GM18498 (cell line): Measurements from ENCODE around the gene C6orf89.
"Not testable (repeated sequence)": the region's sequence is repeated elsewhere in the genome, so short reads cannot be mapped to it uniquely, and the experiment has no call there.

Experiments used
- ATAC-seq: cut with Tn5 transposase; IDR thresholded peaks from one replicate; pipeline ENCODE4 v1.9.1; 2021; ENCODE audit warnings: mild to moderate bottlenecking, moderate library complexity; ENCODE audit not compliant: unreplicated experiment

The C6orf89 gene

GRCh38 chr6:36920049-36920448 is 34.3 kb downstream of the C6orf89 start:
- ATAC-seq: no peak

GRCh38 chr6:36920546-36920945 is 34.8 kb downstream of the C6orf89 start:
- no peak for ATAC-seq

DNA sequence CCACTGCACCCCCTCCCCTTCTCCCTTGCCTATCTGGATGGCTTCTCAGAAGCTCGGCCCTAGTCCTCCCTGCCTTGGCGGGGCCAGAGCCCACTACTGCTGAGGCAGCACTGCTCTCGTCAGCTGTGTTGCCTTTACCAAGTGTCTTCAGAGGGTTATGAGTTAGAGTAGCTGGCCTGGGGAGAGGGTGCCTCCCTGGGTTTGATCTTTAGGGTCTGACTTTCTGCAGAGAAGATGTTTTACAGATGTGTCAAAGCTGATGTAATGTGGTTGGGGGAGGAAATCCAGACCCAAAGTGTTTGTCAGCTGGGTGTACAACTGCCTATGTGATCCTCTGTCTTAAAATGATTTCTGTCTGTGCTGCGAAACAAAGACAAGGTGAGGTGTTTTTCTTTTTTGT is 38.4 kb downstream of the C6orf89 start:
- no peak for ATAC-seq

- no peak for ATAC-seq
These were observed 39.1 kb downstream of the C6orf89 start for GRCh38 chr6:36924778-36925374.

DNA sequence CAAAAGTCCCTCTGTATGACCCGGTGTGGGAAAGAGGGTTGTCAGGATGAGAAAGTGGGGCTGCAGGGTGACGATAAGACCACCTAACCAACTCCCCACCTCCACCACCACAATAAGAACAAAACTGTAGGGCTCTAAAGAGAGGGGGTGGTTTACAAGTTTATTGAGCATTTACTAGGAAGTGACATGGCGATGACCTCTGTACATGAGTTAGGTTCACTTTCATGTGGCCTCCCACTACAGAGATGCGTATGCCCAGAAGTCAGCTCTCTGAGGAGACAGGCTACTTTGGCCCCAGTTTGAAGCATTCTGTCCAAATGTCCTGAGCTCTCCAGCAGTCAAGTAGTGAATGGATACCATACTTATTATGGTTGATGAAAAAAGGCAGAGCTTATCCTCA is 40.1 kb downstream of the C6orf89 start:
- no peak for ATAC-seq

GRCh38 chr6:36926708-36927513 is 41.2 kb downstream of the C6orf89 start:
- ATAC-seq: no peak

DNA sequence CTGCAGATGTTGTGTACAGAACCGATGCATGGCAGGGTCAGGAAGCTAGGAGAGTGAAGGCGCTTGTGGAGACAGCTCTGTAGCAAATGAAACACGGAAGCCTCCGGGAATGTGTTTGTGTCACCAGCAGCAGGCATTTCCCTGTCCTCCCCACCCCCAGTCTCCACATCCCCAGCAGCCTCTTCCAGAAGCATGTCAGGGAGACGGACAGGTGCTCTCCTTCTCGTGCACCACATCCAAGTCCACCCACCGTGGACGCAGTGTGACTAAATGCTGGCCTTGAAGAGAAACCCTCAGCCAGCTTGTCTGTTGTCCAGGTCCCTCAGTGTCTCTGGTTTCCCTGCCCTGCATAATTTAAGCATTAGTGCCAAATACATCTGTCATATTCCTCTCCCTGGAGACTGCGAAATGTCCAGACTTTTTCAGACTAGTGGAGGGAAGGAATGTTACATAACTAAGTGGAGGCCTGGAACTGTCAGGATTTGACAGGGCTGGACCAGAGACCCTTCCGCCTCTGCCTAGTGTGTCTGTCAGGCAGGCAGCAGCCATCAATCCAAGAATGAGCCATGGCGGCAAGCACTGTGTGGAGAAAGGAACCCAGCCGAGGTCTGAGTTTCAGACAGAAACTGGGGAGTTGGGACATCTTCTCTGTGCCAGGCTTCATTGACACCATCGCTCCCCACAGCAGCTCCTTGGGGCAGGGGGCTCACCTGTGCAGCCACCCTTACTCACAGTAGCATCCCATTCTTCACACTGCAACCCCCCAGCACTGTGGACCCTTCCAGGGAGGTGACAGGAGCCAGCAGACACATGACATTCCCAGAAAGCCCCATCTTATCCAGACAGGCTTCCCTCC is 42.2 kb downstream of the C6orf89 start:
- ATAC-seq: no peak

DNA sequence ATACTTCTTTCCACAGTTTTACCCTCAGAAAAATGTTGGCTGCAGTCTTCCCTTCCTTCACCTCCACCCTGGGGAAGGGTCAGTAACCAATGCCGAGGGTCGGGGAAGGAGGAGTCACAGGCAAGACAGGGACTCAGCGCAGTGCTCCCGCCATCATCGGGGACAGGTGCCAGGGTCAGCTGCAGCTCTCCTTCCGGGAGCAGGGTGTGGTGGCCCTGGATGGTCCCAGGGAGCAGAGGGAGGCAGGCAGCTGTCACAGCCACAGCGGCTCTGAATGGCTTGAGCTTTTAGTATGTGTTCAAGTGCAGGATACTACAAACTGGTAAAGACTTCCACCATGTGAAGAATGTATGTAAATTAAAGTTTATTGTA is 42.8 kb downstream of the C6orf89 start:
- no peak for ATAC-seq

- ATAC-seq: no peak
These were observed 43.4 kb downstream of the C6orf89 start for GRCh38 chr6:36929152-36929551.

GRCh38 chr6:36929607-36930006 is 43.9 kb downstream of the C6orf89 start:
- ATAC-seq: no peak

DNA sequence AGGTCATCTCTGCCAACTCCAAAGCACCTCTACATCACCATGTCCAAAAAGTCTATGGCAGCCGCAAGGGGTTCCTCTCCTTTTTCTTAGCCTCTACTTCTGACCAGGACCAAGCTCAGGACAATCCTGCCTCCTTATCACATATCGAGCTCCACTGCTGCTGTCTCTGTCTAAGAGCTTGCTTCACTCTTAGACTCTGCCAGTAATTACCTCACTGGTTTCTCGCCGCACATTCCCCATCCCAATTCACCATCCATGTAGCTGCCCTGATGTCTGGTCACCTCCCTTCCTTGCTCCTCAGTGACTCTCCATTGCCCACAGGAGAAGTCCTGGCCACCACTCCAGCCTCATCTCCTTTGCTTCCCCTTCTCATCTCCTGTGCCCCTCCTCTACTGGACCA is 44.7 kb downstream of the C6orf89 start:
- no peak for ATAC-seq

GRCh38 chr6:36933102-36933501 is 47.4 kb downstream of the C6orf89 start:
- ATAC-seq: no peak

DNA sequence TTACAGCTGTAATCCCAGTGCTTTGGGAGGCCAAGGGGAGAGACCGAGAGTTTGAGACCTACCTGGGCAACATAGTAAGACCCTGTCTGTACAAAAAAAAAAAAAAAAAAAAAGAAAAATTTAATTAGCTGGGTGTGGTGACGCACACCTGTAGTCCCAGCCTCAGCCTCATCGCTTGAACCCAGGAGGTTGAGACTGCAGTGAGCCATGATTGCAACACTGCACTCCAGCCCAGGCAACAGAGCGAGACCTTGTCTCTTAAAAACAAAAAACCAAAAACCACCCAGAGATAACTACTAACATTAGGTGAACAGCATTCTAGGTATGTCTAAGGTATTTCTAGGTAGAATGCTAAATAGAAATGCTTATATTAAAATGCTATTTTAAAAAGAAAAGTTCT is 47.8 kb downstream of the C6orf89 start:
- no peak for ATAC-seq

DNA sequence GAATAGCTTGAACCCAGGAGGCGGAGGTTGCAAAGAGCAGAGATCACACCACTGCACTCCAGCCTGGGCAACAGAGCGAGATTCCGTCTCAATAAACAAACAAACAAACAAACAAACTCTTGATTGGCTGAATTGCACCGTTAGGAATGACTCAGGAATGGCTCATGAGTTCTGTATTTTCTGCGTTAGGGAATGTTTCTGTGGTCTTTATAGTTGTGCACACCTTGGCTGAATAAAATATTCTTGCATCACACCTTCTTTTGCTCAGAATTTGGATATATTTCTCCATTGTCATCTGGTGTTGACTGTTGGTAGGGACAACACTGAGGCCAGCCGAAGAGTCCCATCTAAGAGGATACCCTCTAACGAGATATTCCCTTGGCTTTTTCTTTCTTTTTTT is 49.1 kb downstream of the C6orf89 start:
- ATAC-seq: no peak

- ATAC-seq: no peak
These were observed 51.1 kb downstream of the C6orf89 start for GRCh38 chr6:36936824-36937223.

- ATAC-seq: no peak
These were observed 52.1 kb downstream of the C6orf89 start for GRCh38 chr6:36937896-36938295.

DNA sequence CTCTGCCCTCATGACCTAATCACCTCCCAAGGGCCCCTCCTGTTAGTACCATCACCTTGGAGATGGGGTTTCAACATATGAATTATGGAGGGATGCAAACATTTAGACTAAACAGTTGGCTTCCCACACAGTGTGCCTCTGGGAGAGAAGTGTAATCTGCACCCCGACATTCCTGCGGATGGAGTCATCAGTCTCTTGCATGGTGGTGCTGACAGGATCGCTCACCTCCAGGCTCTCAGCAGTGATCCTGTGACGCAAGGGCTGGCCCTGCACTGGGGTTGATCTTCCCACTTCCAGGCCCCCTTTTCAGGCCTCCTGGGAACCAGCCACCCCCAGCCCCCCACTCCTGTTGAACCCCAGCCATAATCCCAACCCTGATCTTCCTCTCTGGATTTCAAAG is 52.8 kb downstream of the C6orf89 start:
- no peak for ATAC-seq

DNA sequence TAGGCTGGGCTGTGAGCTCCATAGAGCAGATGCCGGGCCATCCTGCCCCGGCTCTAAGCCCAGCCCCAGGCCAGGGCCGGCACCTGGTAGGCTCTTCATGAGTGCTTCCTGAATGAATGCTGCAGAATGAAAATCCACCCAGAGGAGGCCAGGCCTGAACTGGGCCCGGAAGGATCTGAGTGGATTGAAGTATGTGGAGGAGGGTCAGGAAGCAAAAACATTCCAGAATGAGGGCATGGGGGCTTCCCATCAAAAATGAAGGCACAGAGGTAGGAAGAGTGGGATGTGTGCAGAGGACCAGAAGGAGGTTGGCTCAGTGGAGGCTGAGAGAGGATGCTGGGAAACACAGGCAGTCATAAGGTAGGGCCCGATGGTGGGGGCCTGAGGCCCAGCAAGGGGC is 53.3 kb downstream of the C6orf89 start:
- ATAC-seq: not testable (repeated sequence)

- ATAC-seq: no peak
These were observed 54.3 kb downstream of the C6orf89 start for GRCh38 chr6:36940027-36940426.

GRCh38 chr6:36941561-36941960 is 55.8 kb downstream of the C6orf89 start:
- not testable (repeated sequence) for ATAC-seq

DNA sequence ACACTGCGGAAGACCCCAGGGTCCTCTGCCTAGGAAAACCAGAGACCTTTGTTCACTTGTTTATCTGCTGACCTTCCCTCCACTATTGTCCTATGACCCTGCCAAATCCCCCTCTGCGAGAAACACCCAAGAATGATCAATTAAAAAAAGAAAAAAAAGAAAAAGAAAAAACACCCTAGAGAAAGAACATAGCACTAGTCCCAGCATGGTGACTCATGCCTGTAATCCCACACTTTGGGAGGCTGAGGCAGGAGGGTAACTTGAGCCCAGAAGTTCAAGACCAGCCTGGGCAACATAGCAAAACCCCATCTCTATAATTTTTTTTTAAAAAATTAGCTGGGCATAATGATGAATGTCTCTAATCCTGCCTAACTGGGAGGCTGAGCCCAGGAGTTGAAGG is 56.6 kb downstream of the C6orf89 start:
- not testable (repeated sequence) for ATAC-seq

- no peak for ATAC-seq
These were observed 58.9 kb downstream of the C6orf89 start for GRCh38 chr6:36944650-36945049.
